WTC11 (cell line): ENCODE measurements around the gene TMC4. TPM values are rescaled to one million over a fixed set of nuclear protein-coding genes. Genes with fewer than 3 reads are reported as not detected.

ENCODE experiments used
- ATAC-seq: fragments of 200-7000 bp; cut with Tn5 transposase; 2 replicates; pipeline ENCODE4 v1.10.0; 2021; ENCODE audit warnings: mild to moderate bottlenecking, moderate library complexity
- CTCF ChIA-PET: fragments of 300-600 bp; sonication (Branson Sonifier 250); formaldehyde crosslinking; loops from one replicate; lab custom pipeline; 2021; ENCODE audit warnings: antibody characterized with exemption; lab: Charles Lee
- POLR2A ChIA-PET: fragments of 350-600 bp; sonication (Branson Sonifier 250); formaldehyde crosslinking; loops from one replicate; lab custom pipeline; 2021; ENCODE audit warnings: antibody characterized with exemption; lab: Charles Lee
- DNase-seq: peaks from one replicate; pipeline ENCODE4 v3.0.0; 2021; ENCODE audit warnings: low spot score
- H3K27ac Mint-ChIP-seq: 2 replicates; pipeline ENCODE4 v1.8.0; 2021; ENCODE audit warnings: mixed read lengths
- H3K27me3 Mint-ChIP-seq: 2 replicates; pipeline ENCODE4 v1.8.0; 2021; ENCODE audit warnings: low read depth, mild to moderate bottlenecking, moderate library complexity, mixed read lengths
- H3K36me3 Mint-ChIP-seq: 2 replicates; pipeline ENCODE4 v1.8.0; 2021; ENCODE audit warnings: mixed read lengths
- H3K4me1 Mint-ChIP-seq: 2 replicates; pipeline ENCODE4 v1.8.0; 2022; ENCODE audit warnings: mixed read lengths
- H3K4me3 Mint-ChIP-seq: 2 replicates; pipeline ENCODE4 v1.8.0; 2021; ENCODE audit warnings: mild to moderate bottlenecking, moderate library complexity, mixed read lengths
- H3K9me3 Mint-ChIP-seq: 2 replicates; pipeline ENCODE4 v1.8.0; 2021; ENCODE audit warnings: mixed read lengths
- AR ChIP-seq: fragments of 250-450 bp; sonication (Bioruptor Pico); IDR thresholded peaks from 2 replicates; pipeline ENCODE4 v1.9.0; 2021; ENCODE audit warnings: mild to moderate bottlenecking
- ATF2 ChIP-seq: sonication (generic); formaldehyde crosslinking; IDR thresholded peaks from 2 replicates; pipeline ENCODE4 v1.8.1; 2022; ENCODE audit warnings: low read depth, missing genetic modification reagents, borderline replicate concordance
- E2F4 ChIP-seq: sonication (generic); formaldehyde crosslinking; IDR thresholded peaks from 2 replicates; pipeline ENCODE4 v1.8.1; 2022; ENCODE audit warnings: low read depth, mild to moderate bottlenecking, moderate library complexity, missing genetic modification reagents, borderline replicate concordance
- ELF4 ChIP-seq: sonication (generic); formaldehyde crosslinking; IDR thresholded peaks from 2 replicates; pipeline ENCODE4 v1.8.1; 2022; ENCODE audit warnings: low read depth, mild to moderate bottlenecking, moderate library complexity, missing genetic modification reagents
- EMX1 ChIP-seq: fragments of 250-450 bp; sonication (Bioruptor Pico); IDR thresholded peaks from 2 replicates; pipeline ENCODE4 v1.8.0; 2021; ENCODE audit warnings: mild to moderate bottlenecking
- ERG ChIP-seq: fragments of 250-450 bp; sonication (Bioruptor Pico); IDR thresholded peaks from 2 replicates; pipeline ENCODE4 v1.8.0; 2021; ENCODE audit warnings: mild to moderate bottlenecking
- ETV6 ChIP-seq: sonication (generic); formaldehyde crosslinking; IDR thresholded peaks from 2 replicates; pipeline ENCODE4 v1.8.1; 2022; ENCODE audit warnings: mild to moderate bottlenecking, missing genetic modification reagents
- FOXP4 ChIP-seq: sonication (generic); formaldehyde crosslinking; IDR thresholded peaks from 2 replicates; pipeline ENCODE4 v1.8.0; 2022; ENCODE audit warnings: mild to moderate bottlenecking, missing genetic modification reagents
- NR3C1 ChIP-seq: sonication (generic); formaldehyde crosslinking; conservative IDR thresholded peaks from 2 replicates; pipeline ENCODE4 v1.8.1; 2023; ENCODE audit warnings: low read depth, mild to moderate bottlenecking, missing genetic modification reagents
- PREB ChIP-seq: sonication (generic); formaldehyde crosslinking; IDR thresholded peaks from 2 replicates; pipeline ENCODE4 v1.8.1; 2022; ENCODE audit warnings: mild to moderate bottlenecking, missing genetic modification reagents, moderate library complexity, borderline replicate concordance
- RORB ChIP-seq: fragments of 250-450 bp; sonication (Bioruptor Pico); IDR thresholded peaks from 2 replicates; pipeline ENCODE4 v1.9.0; 2021; ENCODE audit warnings: mild to moderate bottlenecking
- SMAD4 ChIP-seq: sonication (generic); formaldehyde crosslinking; IDR thresholded peaks from 2 replicates; pipeline ENCODE4 v1.8.0; 2022; ENCODE audit warnings: mild to moderate bottlenecking, missing genetic modification reagents
- SOX15 ChIP-seq: fragments of 250-450 bp; sonication (Bioruptor Pico); IDR thresholded peaks from 2 replicates; pipeline ENCODE4 v1.9.0; 2021; ENCODE audit warnings: mild to moderate bottlenecking
- TEAD1 ChIP-seq: sonication (generic); formaldehyde crosslinking; IDR thresholded peaks from 2 replicates; pipeline ENCODE4 v1.8.0; 2022; ENCODE audit warnings: mild to moderate bottlenecking, missing genetic modification reagents
- USF1 ChIP-seq: sonication (generic); formaldehyde crosslinking; IDR thresholded peaks from 2 replicates; pipeline ENCODE4 v1.8.0; 2022; ENCODE audit warnings: mild to moderate bottlenecking, missing genetic modification reagents
- ZBTB21 ChIP-seq: sonication (generic); formaldehyde crosslinking; IDR thresholded peaks from 2 replicates; pipeline ENCODE4 v1.8.1; 2023; ENCODE audit warnings: mild to moderate bottlenecking, missing genetic modification reagents, borderline replicate concordance
- ZMAT4 ChIP-seq: fragments of 250-450 bp; sonication (Bioruptor Pico); IDR thresholded peaks from 2 replicates; pipeline ENCODE4 v1.9.0; 2021; ENCODE audit warnings: mild to moderate bottlenecking
- ZNF121 ChIP-seq: sonication (generic); formaldehyde crosslinking; IDR thresholded peaks from 2 replicates; pipeline ENCODE4 v1.8.0; 2023; ENCODE audit warnings: missing genetic modification reagents
- total RNA-seq: library from RNA; stranded (reverse); gene quantifications from 3 replicates; pipeline ENCODE4 v1.2.3, GENCODE V29; 2021

TMC4 gene
- total RNA-seq, 1 experiment from 2014 or later: 9.3 TPM

- TF ChIP-seq ZBTB21 (CRISPR knock-in tag) (no peak), FOXP4 (CRISPR knock-in tag) (no peak), SMAD4 (CRISPR knock-in tag) (no peak), NR3C1 (CRISPR knock-in tag) (no peak), ZNF121 (CRISPR knock-in tag) (no peak), AR (CRISPR knock-in tag) (0 out of 2 replicates have a peak, but pooled peaks have one; percentile 20), ERG (CRISPR knock-in tag) (no peak; the same call in 1 of the 2 replicates), ELF4 (no peak), ATF2 (CRISPR knock-in tag) (no peak), E2F4 (CRISPR knock-in tag) (no peak), ETV6 (peak; percentile 45)
Observed at GRCh38 chr19:54115109-54116063, 57.6 kb downstream of the TMC4 start, which contains the start of the genes PRPF31 and TFPT (continued).

GRCh38 chr19:54114340-54115108 is 58.4 kb downstream of the TMC4 start:
- DNase-seq (no peak), ATAC-seq (peak; percentile 17)
- peaks cover 22% of the 10 kb centered on the region for H3K4me1 Mint-ChIP-seq
- no peaks in the 10 kb centered on the region; the same call in 1 of the 2 replicates for H3K27me3 Mint-ChIP-seq
- peak overlapping the region; percentile 93 for H3K27ac Mint-ChIP-seq
- ChIA-PET CTCF (interaction anchor here (0.8 to 2.5 kb wide), 9 partner anchors 17 to 202 kb away, joined by 3 to 9 read pairs (median 3); partner anchors contain the start of gene CNOT3), POLR2A (interaction anchor here (0.5 to 3.1 kb wide), 5 partner anchors 11 to 247 kb away, joined by 3 to 23 read pairs (median 5); partner anchors contain the start of genes CNOT3, MYADM and NDUFA3)
- peak overlapping the region; percentile 95 for H3K4me3 Mint-ChIP-seq
- H3K9me3 Mint-ChIP-seq: no peaks in the 10 kb centered on the region
- H3K36me3 Mint-ChIP-seq: peaks cover 28% of the 10 kb centered on the region
- TF ChIP-seq ATF2 (CRISPR knock-in tag) (no peak), EMX1 (CRISPR knock-in tag) (0 out of 2 replicates have a peak, but pooled peaks have one; percentile 31), RORB (CRISPR knock-in tag) (no peak), TEAD1 (no peak; the same call in 1 of the 2 replicates), SOX15 (CRISPR knock-in tag) (no peak), NR3C1 (CRISPR knock-in tag) (no peak), ZMAT4 (CRISPR knock-in tag) (no peak), USF1 (CRISPR knock-in tag) (peak; percentile 20; the same call in 1 of the 2 replicates), PREB (CRISPR knock-in tag) (no peak), ZNF121 (CRISPR knock-in tag) (no peak)
